Ishikawa (cell line): Measurements from ENCODE around the gene MT1E.
A peak's percentile ranks its signal among the peaks of the same experiment; 100 is the strongest.

ENCODE experiments used
- CEBPB ChIP-seq: IDR thresholded peaks from 2 replicates; pipeline ENCODE4 v1.6.1; 2012
- CREB1 ChIP-seq: IDR thresholded peaks from 2 replicates; pipeline ENCODE4 v1.6.1; 2012; ENCODE audit warnings: low read depth
- EGR1 ChIP-seq: IDR thresholded peaks from 2 replicates; pipeline ENCODE4 v1.6.1; 2012
- EP300 ChIP-seq: IDR thresholded peaks from 2 replicates; pipeline ENCODE4 v1.6.1; 2012; ENCODE audit warnings: borderline replicate concordance
- FOXM1 ChIP-seq: IDR thresholded peaks from 2 replicates; pipeline ENCODE4 v1.6.1; 2012; ENCODE audit warnings: low read depth, borderline replicate concordance
- MAX ChIP-seq: IDR thresholded peaks from 2 replicates; pipeline ENCODE4 v1.6.1; 2012
- NFIC ChIP-seq: IDR thresholded peaks from 2 replicates; pipeline ENCODE4 v1.6.1; 2012
- RAD21 ChIP-seq: IDR thresholded peaks from 2 replicates; pipeline ENCODE4 v1.6.1; 2012; ENCODE audit warnings: low read depth
- REST ChIP-seq: IDR thresholded peaks from 2 replicates; pipeline ENCODE4 v1.6.1; 2012; ENCODE audit warnings: low read depth, mild to moderate bottlenecking
- TAF1 ChIP-seq: IDR thresholded peaks from 2 replicates; pipeline ENCODE4 v1.6.1; 2012; ENCODE audit warnings: low read depth, mild to moderate bottlenecking
- TCF12 ChIP-seq: IDR thresholded peaks from 2 replicates; pipeline ENCODE4 v1.6.1; 2012; ENCODE audit warnings: low read depth
- TEAD4 ChIP-seq: IDR thresholded peaks from 2 replicates; pipeline ENCODE4 v1.6.1; 2012
- USF1 ChIP-seq: IDR thresholded peaks from 2 replicates; pipeline ENCODE4 v1.6.1; 2012
- YY1 ChIP-seq: IDR thresholded peaks from 2 replicates; pipeline ENCODE4 v1.6.1; 2012; ENCODE audit warnings: low read depth
- ZBTB7A ChIP-seq: IDR thresholded peaks from 2 replicates; pipeline ENCODE4 v1.6.1; 2012; ENCODE audit warnings: low read depth

Gene MT1E

GRCh38 chr16:56625140-56625942, at the start of gene MT1E:
MT1E (plus strand) TSS chr16:56625781; CDS start chr16:56625852, 71 bp downstream.
- TF ChIP-seq TAF1 = no peak
- no peak for TF ChIP-seq ZBTB7A
- no peak for TF ChIP-seq NFIC
- no peak for TF ChIP-seq CREB1
- no peak for TF ChIP-seq TEAD4
- TF ChIP-seq EGR1 = no peak
- no peak for TF ChIP-seq FOXM1
- TF ChIP-seq TCF12 = no peak
- no peak for TF ChIP-seq CEBPB
- TF ChIP-seq RAD21 = no peak
- no peak for TF ChIP-seq REST
- no peak for TF ChIP-seq EP300
- TF ChIP-seq USF1 = no peak
- TF ChIP-seq YY1 = no peak
- TF ChIP-seq MAX = no peak

GRCh38 chr16:56576585-56577299, 48.8 kb upstream of the MT1E start:
- peak; percentile 98 for TF ChIP-seq RAD21
- TF ChIP-seq EP300 = no peak
- TF ChIP-seq YY1 = no peak
- no peak for TF ChIP-seq EGR1
- TF ChIP-seq ZBTB7A = no peak
- no peak for TF ChIP-seq TCF12
- no peak for TF ChIP-seq TAF1
- TF ChIP-seq TEAD4 = no peak
- no peak for TF ChIP-seq CEBPB
- TF ChIP-seq CREB1 = no peak
- TF ChIP-seq USF1 = no peak
- no peak for TF ChIP-seq NFIC
- no peak for TF ChIP-seq FOXM1
- no peak for TF ChIP-seq REST
- TF ChIP-seq MAX = peak; percentile 6; the same call in 1 of the 2 replicates

GRCh38 chr16:56577300-56577625, 48.3 kb upstream of the MT1E start:
- no peak for TF ChIP-seq TEAD4
- no peak for TF ChIP-seq YY1
- TF ChIP-seq TAF1 = no peak
- TF ChIP-seq NFIC = no peak
- no peak for TF ChIP-seq MAX
- no peak for TF ChIP-seq EP300
- TF ChIP-seq RAD21 = no peak
- no peak for TF ChIP-seq CREB1
- TF ChIP-seq FOXM1 = no peak
- no peak for TF ChIP-seq EGR1
- TF ChIP-seq CEBPB = no peak
- no peak for TF ChIP-seq ZBTB7A
- no peak for TF ChIP-seq REST
- no peak for TF ChIP-seq USF1
- TF ChIP-seq TCF12 = no peak
